Neutrophil (primary cell): ENCODE data around the gene TMCC3.

Source experiments
- H3K27ac ChIP-seq: fragments of 200-600 bp; sonication (generic); 2 replicates; pipeline ENCODE4 v1.5.1; 2016; ENCODE audit warnings: mild to moderate bottlenecking, moderate library complexity
- H3K27me3 ChIP-seq: fragments of 200-600 bp; sonication (generic); 2 replicates; pipeline ENCODE4 v1.6.0; 2016; ENCODE audit warnings: mild to moderate bottlenecking
- H3K36me3 ChIP-seq: fragments of 200-600 bp; sonication (generic); 2 replicates; pipeline ENCODE4 v1.5.1; 2017
- H3K4me1 ChIP-seq, 2 experiments: fragments of 200-600 bp in 1 of 2; sonication (generic) in 1 of 2; 1 replicate in 1 of 2; 2 replicates in 1 of 2; pipeline versions ENCODE4 v1.5.1 to v1.6.1; 2013 to 2016; ENCODE audit warnings: low read depth in 1 of 2, low read length in 1 of 2, mild to moderate bottlenecking in 1 of 2, moderate library complexity in 1 of 2; ENCODE audit not compliant: control insufficient read depth in 1 of 2, insufficient read depth in 1 of 2
- H3K4me3 ChIP-seq, 2 experiments: fragments of 200-600 bp in 1 of 2; sonication (generic) in 1 of 2; 1 replicate in 1 of 2; 2 replicates in 1 of 2; pipeline ENCODE4 v1.5.1; 2013 to 2016; ENCODE audit warnings: low read depth in 1 of 2, low read length in 1 of 2, mild to moderate bottlenecking in 1 of 2, moderate library complexity in 1 of 2
- H3K9me3 ChIP-seq: fragments of 200-600 bp; sonication (generic); 2 replicates; pipeline ENCODE4 v1.5.1; 2016
- CTCF ChIP-seq: fragments of 200-600 bp; sonication (generic); IDR thresholded peaks from 2 replicates; pipeline ENCODE4 v1.5.1; 2016; ENCODE audit warnings: antibody characterized with exemption

The TMCC3 gene

GRCh38 chr12:94663702-94664101 lies 13.3 kb upstream of the TMCC3 start:
- H3K36me3 ChIP-seq, result no peaks in the 10 kb centered on the region
- no peaks in the 10 kb centered on the region for H3K9me3 ChIP-seq
- no peak overlapping the region for H3K27ac ChIP-seq
- peaks cover 0 to 8% of the 10 kb centered on the region in 2 experiments for H3K4me1 ChIP-seq
- TF ChIP-seq CTCF, result no peak
- peaks cover 5% of the 10 kb centered on the region for H3K27me3 ChIP-seq
- no peak overlapping the region for H3K4me3 ChIP-seq

GRCh38 chr12:94663071-94663470 lies 12.7 kb upstream of the TMCC3 start:
- peaks cover 5% of the 10 kb centered on the region for H3K27me3 ChIP-seq
- no peak overlapping the region for H3K27ac ChIP-seq
- H3K4me3 ChIP-seq, result no peak overlapping the region
- no peak for TF ChIP-seq CTCF
- H3K36me3 ChIP-seq, result no peaks in the 10 kb centered on the region
- H3K9me3 ChIP-seq, result no peaks in the 10 kb centered on the region
- H3K4me1 ChIP-seq, result peaks cover 0 to 8% of the 10 kb centered on the region in 2 experiments

GRCh38 chr12:94660436-94660835 lies 10.1 kb upstream of the TMCC3 start:
- Histone ChIP-seq H3K27ac (no peak overlapping the region), H3K27me3 (peaks cover 5% of the 10 kb centered on the region), H3K9me3 (no peaks in the 10 kb centered on the region), H3K36me3 (no peaks in the 10 kb centered on the region), H3K4me1 (peaks cover 10 to 19% of the 10 kb centered on the region in 2 experiments), H3K4me3 (no peak overlapping the region)
- no peak for TF ChIP-seq CTCF

- peaks cover 10 to 20% of the 10 kb centered on the region in 2 experiments for H3K4me1 ChIP-seq
- TF ChIP-seq CTCF, result no peak
- H3K36me3 ChIP-seq, result no peaks in the 10 kb centered on the region
- H3K9me3 ChIP-seq, result no peaks in the 10 kb centered on the region
- H3K27ac ChIP-seq, result no peak overlapping the region
- no peak overlapping the region for H3K4me3 ChIP-seq
- H3K27me3 ChIP-seq, result no peaks in the 10 kb centered on the region
These were observed 9.1 kb upstream of the TMCC3 start for GRCh38 chr12:94659346-94659930.

DNA sequence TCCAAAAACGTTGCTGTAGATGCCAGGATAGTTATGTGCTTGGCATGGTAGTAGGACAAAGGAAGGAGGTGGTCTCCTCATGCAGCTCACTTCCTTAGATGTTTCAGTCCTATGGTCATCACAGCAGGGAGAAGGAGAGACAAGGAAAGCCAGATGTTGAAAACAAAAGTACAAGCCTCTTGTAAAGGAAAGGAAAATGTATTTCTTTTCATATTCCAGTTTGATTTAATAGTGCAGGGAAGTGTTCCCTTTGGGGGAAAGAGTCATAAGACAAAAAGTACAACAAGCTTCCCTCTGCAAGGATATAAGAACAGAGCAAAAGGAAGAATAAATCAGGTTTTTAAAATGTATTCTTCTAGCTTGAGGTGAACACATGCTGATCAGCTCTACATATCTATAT lies 8.6 kb upstream of the TMCC3 start:
- Histone ChIP-seq H3K36me3 (no peaks in the 10 kb centered on the region), H3K9me3 (no peaks in the 10 kb centered on the region), H3K27me3 (no peaks in the 10 kb centered on the region), H3K27ac (no peak overlapping the region), H3K4me3 (no peak overlapping the region), H3K4me1 (peaks cover 10 to 17% of the 10 kb centered on the region in 2 experiments)
- TF ChIP-seq CTCF, result no peak
